OCI-LY7 (cell line): Measurements from ENCODE around the gene SLC25A21. TPM values are rescaled to one million over a fixed set of nuclear protein-coding genes. Genes with fewer than 3 reads are reported as not detected.

Experiments used
- BruUV-seq: library from RNA; stranded (reverse); fragments of 400-500 nt; replicated peaks from 2 replicates; lab custom pipeline; 2021; lab: Mats Ljungman, UMichigan
- CTCF ChIA-PET: fragments of 300-600 bp; sonication (Branson Sonifier 250); formaldehyde crosslinking; loops from one replicate; lab custom pipeline; 2022; ENCODE audit warnings: antibody characterized with exemption; ENCODE audit not compliant: unreplicated experiment; lab: Charles Lee
- POLR2A ChIA-PET: fragments of 300-600 bp; sonication (Branson Sonifier 250); formaldehyde crosslinking; loops from one replicate; lab custom pipeline; 2022; ENCODE audit warnings: antibody characterized with exemption; lab: Charles Lee
- DNase-seq: peaks from one replicate; pipeline ENCODE4 v3.0.0-alpha.2; 2015; ENCODE audit warnings: low spot score
- H2AFZ ChIP-seq: fragments of 200-600 bp; sonication (generic), shearing (Covaris generic); 2 replicates; pipeline ENCODE4 v1.6.1; 2014; ENCODE audit warnings: mild to moderate bottlenecking, antibody characterized with exemption, low read length, moderate library complexity
- H3K27ac ChIP-seq: fragments of 200-600 bp; sonication (generic); 2 replicates; pipeline ENCODE4 v1.5.1; 2014; ENCODE audit warnings: mixed run types, low read depth, mild to moderate bottlenecking, moderate library complexity, low read length, inconsistent platforms; ENCODE audit not compliant: poor library complexity, severe bottlenecking
- H3K36me3 ChIP-seq: fragments of 200-600 bp; sonication (generic); 2 replicates; pipeline ENCODE4 v1.6.1; 2014; ENCODE audit warnings: mild to moderate bottlenecking, antibody characterized with exemption, low read length, moderate library complexity, mixed read lengths; ENCODE audit not compliant: insufficient read depth
- H3K4me1 ChIP-seq: fragments of 200-600 bp; sonication (generic); 2 replicates; pipeline ENCODE4 v1.5.1; 2014; ENCODE audit warnings: mild to moderate bottlenecking, low read length; ENCODE audit not compliant: insufficient read depth, poor library complexity, severe bottlenecking
- H3K4me2 ChIP-seq: fragments of 200-600 bp; sonication (generic); 2 replicates; pipeline ENCODE4 v1.6.1; 2014; ENCODE audit warnings: mild to moderate bottlenecking, low read length
- H3K4me3 ChIP-seq: fragments of 200-600 bp; sonication (generic); 2 replicates; pipeline ENCODE4 v1.5.1; 2014; ENCODE audit warnings: mild to moderate bottlenecking, low read depth, low read length; ENCODE audit not compliant: poor library complexity, severe bottlenecking
- H3K79me2 ChIP-seq: fragments of 200-600 bp; sonication (generic); 2 replicates; pipeline ENCODE4 v1.6.1; 2016; ENCODE audit warnings: low read depth, mild to moderate bottlenecking, low read length, moderate library complexity, mixed read lengths; ENCODE audit not compliant: insufficient read depth
- H3K9me2 ChIP-seq: fragments of 200-600 bp; sonication (generic); 2 replicates; pipeline ENCODE4 v1.6.1; 2016; ENCODE audit warnings: mild to moderate bottlenecking, low read length, mixed read lengths; ENCODE audit not compliant: insufficient read depth
- H3K9me3 ChIP-seq: fragments of 200-600 bp; sonication (generic); 2 replicates; pipeline ENCODE4 v1.6.1; 2014; ENCODE audit warnings: mild to moderate bottlenecking, mixed run types, low read length, mixed read lengths
- H4K20me1 ChIP-seq: fragments of 200-600 bp; sonication (generic); 2 replicates; pipeline ENCODE4 v1.6.1; 2014; ENCODE audit warnings: mild to moderate bottlenecking, antibody characterized with exemption, low read length, moderate library complexity, mixed read lengths; ENCODE audit not compliant: insufficient read depth
- CTCF ChIP-seq: fragments of 200-600 bp; sonication (generic); conservative IDR thresholded peaks from 2 replicates; pipeline ENCODE4 v1.5.1; 2014; ENCODE audit warnings: mild to moderate bottlenecking, antibody characterized with exemption, low read length, moderate library complexity, mixed read lengths
- EZH2phosphoT487 ChIP-seq: fragments of 200-600 bp; sonication (generic); IDR thresholded peaks from 2 replicates; pipeline ENCODE4 v1.6.1; 2018; ENCODE audit warnings: low read depth, borderline replicate concordance, mild to moderate bottlenecking, mixed run types, antibody characterized with exemption, low read length, moderate library complexity, mixed read lengths
- intact Hi-C: fragments of 100-400 bp; cut with micrococcal nuclease; formaldehyde crosslinking; loops from one replicate; pipeline ENCODE4 v1.10.0; 2022; ENCODE audit not compliant: unreplicated experiment
- total RNA-seq, 2 experiments: library from RNA; depleted of rRNA in 1 of 2; stranded (reverse); fragments of >200 nt in 1 of 2; shearing (Covaris generic) in 1 of 2; gene quantifications; 2 replicates each; pipeline ENCODE4 v1.2.3, GENCODE V29; 2014 to 2022

SLC25A21 gene
- total RNA-seq, 2 experiments from 2014 or later, result not detected

GRCh38 chr14:36652542-36653201 lies 519.7 kb downstream of the SLC25A21 start:
- TF ChIP-seq EZH2phosphoT487, result no peak
- no peak for TF ChIP-seq CTCF
- no peak overlapping the region for H3K4me3 ChIP-seq
- CTCF ChIA-PET, result no interaction called here
- H4K20me1 ChIP-seq, result no peaks in the 10 kb centered on the region; the same call in 1 of the 2 replicates
- intact Hi-C loops, result no loop called here
- H3K27ac ChIP-seq, result no peak overlapping the region
- no peak for DNase-seq
- H3K79me2 ChIP-seq, result no peaks in the 10 kb centered on the region
- no peak overlapping the region for H2AFZ ChIP-seq
- no peak overlapping the region for H3K4me2 ChIP-seq
- no TSS peak for BruUV-seq
- POLR2A ChIA-PET, result no interaction called here
- H3K9me3 ChIP-seq, result no peaks in the 10 kb centered on the region
- no peaks in the 10 kb centered on the region for H3K36me3 ChIP-seq
- H3K4me1 ChIP-seq, result no peaks in the 10 kb centered on the region
- H3K9me2 ChIP-seq, result no peaks in the 10 kb centered on the region

DNA sequence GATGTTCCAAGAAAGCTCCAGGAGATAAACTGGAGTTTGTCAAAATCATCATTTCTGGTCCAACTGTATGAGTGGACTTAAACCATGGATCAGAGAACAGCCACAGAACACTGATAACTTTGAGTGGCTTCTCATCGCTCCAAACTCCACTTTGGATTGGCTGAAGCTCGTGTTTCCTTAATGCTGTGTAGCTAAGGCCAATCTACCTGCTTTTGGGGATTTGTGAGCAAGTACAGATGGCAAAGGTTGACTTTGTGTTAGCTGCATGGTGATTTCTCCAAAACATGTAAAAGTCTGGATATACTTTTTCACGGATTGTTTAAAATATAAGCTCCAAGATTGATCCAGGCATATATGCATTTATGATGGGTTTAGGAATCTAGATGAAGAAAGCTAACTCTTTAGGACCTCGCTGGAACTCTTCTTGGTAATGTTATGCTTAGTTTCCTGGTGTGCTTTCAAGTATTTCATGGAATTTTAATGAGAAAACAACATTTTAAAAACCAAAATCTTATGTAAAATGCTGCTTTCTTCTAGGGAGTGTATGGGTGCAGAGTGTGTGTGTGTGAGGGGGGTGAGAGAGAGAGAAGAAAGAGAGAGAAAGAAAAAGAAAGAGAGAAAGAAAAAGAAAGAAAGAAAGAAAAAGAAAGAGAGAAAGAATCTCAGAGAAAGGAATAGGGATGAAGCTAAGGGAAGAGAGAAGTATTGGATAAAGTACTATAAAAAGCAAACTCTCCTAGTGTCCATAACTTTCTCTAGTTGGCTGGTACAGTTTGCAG lies 522.3 kb downstream of the SLC25A21 start:
- H3K9me2 ChIP-seq, result no peaks in the 10 kb centered on the region
- H4K20me1 ChIP-seq, result no peaks in the 10 kb centered on the region; the same call in 1 of the 2 replicates
- no peaks in the 10 kb centered on the region for H3K4me1 ChIP-seq
- DNase-seq, result no peak
- POLR2A ChIA-PET, result interaction anchor here (1.1 kb wide), 1 partner anchor 11 kb away, joined by 4 read pairs; no protein-coding TSS in a partner anchor
- H3K4me3 ChIP-seq, result no peak overlapping the region
- CTCF ChIA-PET, result no interaction called here
- H3K9me3 ChIP-seq, result no peaks in the 10 kb centered on the region
- no peak overlapping the region for H2AFZ ChIP-seq
- TF ChIP-seq CTCF, result no peak
- no peak for TF ChIP-seq EZH2phosphoT487
- BruUV-seq, result no TSS peak
- no peak overlapping the region for H3K4me2 ChIP-seq
- no peak overlapping the region for H3K27ac ChIP-seq
- intact Hi-C loops, result no loop called here
- no peaks in the 10 kb centered on the region for H3K36me3 ChIP-seq
- no peaks in the 10 kb centered on the region for H3K79me2 ChIP-seq
